ENCODE measurements around the gene NCAPH2. TPM values are rescaled to one million over a fixed set of nuclear protein-coding genes. Genes with fewer than 3 reads are reported as not detected.

Gene NCAPH2
- total and polyA plus RNA-seq, 9 of the 15 experiments (the other 6 are each of a cell fraction or from before 2014, with no cell fraction given) = 3.6 to 88.6 (median 32.4) TPM

- TF ChIP-seq, protein P1, sequence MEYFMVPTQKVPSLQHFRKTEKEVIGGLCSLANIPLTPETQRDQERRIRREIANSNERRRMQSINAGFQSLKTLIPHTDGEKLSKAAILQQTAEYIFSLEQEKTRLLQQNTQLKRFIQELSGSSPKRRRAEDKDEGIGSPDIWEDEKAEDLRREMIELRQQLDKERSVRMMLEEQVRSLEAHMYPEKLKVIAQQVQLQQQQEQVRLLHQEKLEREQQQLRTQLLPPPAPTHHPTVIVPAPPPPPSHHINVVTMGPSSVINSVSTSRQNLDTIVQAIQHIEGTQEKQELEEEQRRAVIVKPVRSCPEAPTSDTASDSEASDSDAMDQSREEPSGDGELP (CRISPR knock-in tag; IDR thresholded peaks at IDR 0.05; ENCODE audit: borderline replicate concordance) = 0 out of 2 replicates have a peak, but pooled peaks have one; percentile 16
- TF ChIP-seq MAFG (tag; conservative IDR thresholded peaks at IDR 0.05) (no peak), SUPT5H (IDR thresholded peaks at IDR 0.05) (0 out of 2 replicates have a peak, but pooled peaks have one; percentile 27), ZNF197 (CRISPR knock-in tag; IDR thresholded peaks at IDR 0.05; ENCODE audit: low read depth) (no peak), RBM15 (IDR thresholded peaks at IDR 0.05; ENCODE audit: insufficient read depth, low read length) (no peak), MITF (IDR thresholded peaks at IDR 0.05) (no peak)
- TF ChIP-seq, protein P2, sequence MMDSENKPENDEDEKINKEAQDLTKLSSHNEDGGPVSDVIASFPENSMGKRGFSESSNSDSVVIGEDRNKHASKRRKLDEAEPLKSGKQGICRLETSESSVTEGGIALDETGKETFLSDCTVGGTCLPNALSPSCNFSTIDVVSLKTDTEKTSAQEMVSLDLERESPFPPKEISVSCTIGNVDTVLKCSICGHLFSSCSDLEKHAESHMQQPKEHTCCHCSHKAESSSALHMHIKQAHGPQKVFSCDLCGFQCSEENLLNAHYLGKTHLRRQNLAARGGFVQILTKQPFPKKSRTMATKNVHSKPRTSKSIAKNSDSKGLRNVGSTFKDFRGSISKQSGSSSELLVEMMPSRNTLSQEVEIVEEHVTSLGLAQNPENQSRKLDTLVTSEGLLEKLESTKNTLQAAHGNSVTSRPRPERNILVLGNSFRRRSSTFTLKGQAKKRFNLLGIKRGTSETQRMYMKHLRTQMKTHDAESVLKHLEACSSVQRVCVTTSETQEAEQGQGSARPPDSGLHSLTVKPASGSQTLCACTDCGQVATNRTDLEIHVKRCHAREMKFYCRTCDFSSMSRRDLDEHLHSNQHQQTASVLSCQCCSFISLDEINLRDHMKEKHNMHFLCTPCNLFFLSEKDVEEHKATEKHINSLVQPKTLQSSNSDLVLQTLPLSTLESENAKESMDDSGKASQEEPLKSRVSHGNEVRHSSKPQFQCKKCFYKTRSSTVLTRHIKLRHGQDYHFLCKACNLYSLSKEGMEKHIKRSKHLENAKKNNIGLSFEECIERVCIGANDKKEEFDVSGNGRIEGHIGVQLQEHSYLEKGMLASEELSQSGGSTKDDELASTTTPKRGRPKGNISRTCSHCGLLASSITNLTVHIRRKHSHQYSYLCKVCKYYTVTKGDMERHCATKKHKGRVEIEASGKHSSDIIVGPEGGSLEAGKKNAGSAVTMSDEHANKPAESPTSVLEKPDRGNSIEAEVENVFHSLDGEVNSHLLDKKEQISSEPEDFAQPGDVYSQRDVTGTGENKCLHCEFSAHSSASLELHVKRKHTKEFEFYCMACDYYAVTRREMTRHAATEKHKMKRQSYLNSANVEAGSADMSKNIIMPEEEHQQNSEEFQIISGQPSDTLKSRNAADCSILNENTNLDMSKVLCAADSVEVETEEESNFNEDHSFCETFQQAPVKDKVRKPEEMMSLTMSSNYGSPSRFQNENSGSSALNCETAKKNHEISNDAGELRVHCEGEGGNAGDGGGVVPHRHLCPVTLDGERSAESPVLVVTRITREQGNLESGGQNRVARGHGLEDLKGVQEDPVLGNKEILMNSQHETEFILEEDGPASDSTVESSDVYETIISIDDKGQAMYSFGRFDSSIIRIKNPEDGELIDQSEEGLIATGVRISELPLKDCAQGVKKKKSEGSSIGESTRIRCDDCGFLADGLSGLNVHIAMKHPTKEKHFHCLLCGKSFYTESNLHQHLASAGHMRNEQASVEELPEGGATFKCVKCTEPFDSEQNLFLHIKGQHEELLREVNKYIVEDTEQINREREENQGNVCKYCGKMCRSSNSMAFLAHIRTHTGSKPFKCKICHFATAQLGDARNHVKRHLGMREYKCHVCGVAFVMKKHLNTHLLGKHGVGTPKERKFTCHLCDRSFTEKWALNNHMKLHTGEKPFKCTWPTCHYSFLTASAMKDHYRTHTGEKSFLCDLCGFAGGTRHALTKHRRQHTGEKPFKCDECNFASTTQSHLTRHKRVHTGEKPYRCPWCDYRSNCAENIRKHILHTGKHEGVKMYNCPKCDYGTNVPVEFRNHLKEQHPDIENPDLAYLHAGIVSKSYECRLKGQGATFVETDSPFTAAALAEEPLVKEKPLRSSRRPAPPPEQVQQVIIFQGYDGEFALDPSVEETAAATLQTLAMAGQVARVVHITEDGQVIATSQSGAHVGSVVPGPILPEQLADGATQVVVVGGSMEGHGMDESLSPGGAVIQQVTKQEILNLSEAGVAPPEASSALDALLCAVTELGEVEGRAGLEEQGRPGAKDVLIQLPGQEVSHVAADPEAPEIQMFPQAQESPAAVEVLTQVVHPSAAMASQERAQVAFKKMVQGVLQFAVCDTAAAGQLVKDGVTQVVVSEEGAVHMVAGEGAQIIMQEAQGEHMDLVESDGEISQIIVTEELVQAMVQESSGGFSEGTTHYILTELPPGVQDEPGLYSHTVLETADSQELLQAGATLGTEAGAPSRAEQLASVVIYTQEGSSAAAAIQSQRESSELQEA (IDR thresholded peaks at IDR 0.05; ENCODE audit: low read depth) = no peak
Measured at GRCh38 chr22:50523806-50524675, 16.0 kb downstream of the NCAPH2 start (continued).
